NCI-H82 (cell line): Measurements from ENCODE around the gene PRMT7.
"Not testable (repeated sequence)": the region's sequence is repeated elsewhere in the genome, so short reads cannot be mapped to it uniquely, and the experiment has no call there.

ENCODE experiments used
- DNase-seq: peaks from one replicate; lab custom pipeline; 2025; lab: John Stamatoyannopoulos, UW

Gene PRMT7

GRCh38 chr16:68283801-68284598, 26.8 kb upstream of the PRMT7 start:
- no peak for DNase-seq

- no peak for DNase-seq
Observed at GRCh38 chr16:68284847-68285246, 26.0 kb upstream of the PRMT7 start.

DNA sequence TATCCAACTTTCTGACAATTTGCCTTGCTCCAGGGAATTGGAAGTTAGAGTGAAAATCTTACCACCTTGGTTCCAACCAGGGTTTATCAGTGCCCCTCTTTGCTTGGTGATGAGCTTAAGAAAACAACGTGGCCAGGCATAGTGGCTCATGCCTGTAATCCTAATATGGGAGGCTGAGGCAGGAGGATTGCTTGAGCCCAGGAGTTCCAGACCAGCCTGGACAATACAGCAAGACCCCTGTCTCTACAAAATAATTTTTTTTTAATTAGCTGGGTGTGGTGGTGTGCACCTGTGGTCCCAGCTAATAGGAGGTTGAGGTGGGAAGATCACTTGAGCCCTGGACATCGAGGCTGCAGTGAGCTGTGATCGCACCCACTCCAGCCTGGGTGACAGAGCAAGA, 25.1 kb upstream of the PRMT7 start:
- DNase-seq = no peak

DNA sequence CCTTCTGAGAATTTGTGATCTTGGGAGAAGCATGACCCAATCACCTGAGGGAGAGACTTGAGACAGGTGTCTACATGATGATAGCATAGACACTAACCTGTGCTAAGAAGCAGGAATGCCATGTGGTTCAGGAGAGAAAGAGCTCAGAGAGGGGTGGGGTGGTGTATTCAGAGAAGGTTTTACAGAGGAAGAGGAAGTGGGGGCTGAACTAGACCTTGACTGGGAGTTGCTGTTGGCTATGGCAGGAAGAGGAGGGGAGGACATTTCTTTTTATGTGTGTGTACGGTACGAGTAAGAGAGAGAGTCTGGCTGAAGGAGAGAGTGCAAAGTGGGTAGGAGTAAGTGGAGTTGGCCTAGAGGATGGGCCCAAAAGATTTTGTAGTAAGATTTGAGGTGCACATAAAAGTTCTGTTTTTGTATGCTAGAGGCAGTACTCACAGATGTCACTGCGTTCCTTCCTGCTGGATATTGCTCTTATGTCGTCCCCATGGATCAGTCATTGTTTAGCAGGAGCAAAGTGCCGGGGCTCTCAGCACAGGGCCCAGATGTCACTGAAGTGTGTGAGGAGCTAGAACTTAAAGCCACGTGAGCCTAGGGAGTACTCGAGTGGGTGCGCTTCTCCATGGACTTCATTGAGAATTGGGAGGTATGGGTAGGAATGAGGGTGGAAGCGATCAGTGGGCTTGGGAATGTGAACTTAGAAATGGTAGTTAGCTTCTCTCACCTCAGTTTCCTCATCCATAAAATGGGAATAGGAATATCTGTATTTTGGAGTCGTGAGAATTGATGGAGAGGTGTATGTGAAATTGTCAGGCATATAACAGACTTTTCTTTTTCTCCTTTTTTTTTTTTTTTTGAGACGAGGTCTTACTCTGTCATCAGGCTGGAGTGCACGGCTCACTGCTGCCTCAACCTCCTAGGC, 24.4 kb upstream of the PRMT7 start:
- DNase-seq = no peak

GRCh38 chr16:68287276-68288251, 23.3 kb upstream of the PRMT7 start:
- DNase-seq = no peak

DNA sequence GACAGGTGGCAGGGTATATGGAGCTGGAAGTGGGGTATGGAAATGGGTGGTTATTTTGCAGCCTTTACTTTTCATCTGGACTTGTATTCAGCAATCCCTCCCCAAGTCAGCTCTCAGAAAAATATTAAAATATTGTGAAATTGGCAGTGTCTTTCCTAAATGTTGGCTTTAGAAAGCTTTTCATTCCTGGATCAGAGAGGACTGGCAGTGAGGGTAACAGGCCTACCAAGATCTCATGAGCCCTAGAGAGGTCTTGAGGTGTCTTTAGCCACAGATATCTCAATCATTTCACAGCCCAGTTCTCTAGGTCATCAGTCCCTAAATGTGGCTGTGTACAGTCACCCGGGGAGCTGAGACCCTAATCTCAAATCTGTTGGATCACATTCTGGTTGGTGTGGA, 22.6 kb upstream of the PRMT7 start:
- DNase-seq = no peak

- DNase-seq = not testable (repeated sequence)
Observed at GRCh38 chr16:68288796-68289195, 22.0 kb upstream of the PRMT7 start.

DNA sequence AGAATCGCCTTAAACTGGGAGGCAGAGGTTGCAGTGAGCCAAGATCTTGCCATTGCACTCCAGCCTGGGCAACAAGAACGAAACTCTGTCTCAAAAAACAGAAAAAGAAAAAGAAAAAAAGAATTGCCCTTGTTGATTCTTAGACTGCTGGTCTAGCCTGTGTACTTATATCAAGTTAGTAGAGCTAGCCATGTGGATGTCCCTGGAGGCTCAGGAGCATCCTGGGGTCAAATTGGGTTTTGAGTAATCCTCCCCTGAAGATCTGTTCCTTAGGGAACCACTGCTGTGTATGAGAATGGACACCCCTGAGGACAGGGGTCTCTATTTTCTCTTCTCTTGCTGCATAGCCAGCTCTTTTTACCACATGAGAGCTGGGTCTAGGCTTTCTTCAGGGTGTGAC, 21.6 kb upstream of the PRMT7 start:
- DNase-seq = no peak

DNA sequence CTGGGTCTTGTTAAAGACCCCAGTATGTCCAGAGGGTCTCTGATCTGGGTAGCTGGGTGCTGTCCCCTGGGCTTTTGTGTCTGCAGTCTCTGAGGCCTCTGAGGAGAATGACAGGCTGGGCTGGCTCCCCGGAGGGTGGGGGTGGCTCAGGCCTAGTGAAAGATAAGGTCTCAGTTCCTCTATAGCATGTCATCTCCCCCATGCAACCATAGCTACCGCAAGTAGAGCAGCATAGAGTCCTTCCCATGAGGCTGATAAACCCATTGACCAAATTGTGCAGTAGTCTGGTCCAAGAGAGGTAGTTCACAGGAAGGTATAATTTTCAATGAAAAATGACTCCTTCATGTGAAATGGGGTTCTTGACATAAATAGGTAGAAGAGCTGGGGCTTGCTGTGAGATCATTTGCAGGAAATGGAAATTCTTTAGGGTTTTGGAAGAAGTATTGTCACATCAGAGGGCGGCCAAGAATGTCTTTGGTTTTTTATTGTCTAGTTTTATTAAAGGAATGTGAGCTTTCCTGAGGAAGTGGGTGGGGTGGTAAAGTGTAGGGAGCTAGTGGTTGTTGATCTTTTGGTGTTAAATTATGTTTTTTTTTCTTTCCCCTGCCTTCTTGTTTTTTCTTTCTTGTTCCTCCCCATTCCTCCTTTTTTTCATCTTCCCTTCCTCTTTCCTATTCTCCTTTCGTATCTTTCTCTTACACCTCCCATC, 21.0 kb upstream of the PRMT7 start:
- DNase-seq = no peak

DNA sequence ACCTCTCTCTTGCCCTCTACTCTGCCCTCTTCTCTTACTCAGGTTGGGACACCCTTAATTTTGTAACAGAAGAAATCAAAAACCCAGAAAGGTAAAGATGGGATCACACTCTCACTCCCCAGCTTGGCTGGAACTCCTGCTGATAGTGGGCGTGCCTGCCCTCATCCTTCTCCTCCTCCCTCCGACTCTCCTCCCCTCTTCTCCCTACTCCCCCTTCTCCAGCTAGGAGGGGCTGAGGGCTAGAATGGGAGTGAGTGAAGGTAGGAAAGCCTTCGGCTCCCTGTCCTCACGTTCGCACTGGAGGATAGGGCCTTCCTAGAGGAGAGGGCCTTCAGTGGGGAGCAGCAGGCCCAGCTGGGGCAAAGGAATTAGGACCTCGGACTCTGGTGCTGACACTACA, 20.4 kb upstream of the PRMT7 start:
- no peak for DNase-seq

GRCh38 chr16:68291227-68291626, 19.6 kb upstream of the PRMT7 start:
- no peak for DNase-seq

- no peak for DNase-seq
Observed at GRCh38 chr16:68292425-68292824, 18.4 kb upstream of the PRMT7 start.

DNA sequence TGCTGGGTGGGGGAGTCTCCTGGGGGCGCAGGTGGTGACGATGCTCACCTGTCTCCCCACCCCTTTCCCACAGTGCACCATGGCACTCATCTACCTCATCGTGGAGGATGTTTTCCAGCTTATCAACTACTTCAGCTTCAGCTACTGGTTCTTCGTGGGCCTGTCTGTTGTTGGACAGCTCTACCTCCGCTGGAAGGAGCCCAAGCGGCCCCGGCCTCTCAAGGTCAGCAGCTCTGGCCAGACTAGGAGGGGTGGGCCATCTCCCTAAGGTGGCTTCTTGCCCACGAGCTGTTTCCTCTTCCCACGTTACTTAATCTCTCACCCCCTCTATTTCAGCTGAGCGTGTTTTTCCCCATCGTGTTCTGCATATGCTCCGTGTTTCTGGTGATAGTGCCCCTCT, 14.5 kb upstream of the PRMT7 start:
- DNase-seq = no peak

- DNase-seq = no peak
Observed at GRCh38 chr16:68296693-68297092, 14.1 kb upstream of the PRMT7 start.

GRCh38 chr16:68297908-68298307, 12.9 kb upstream of the PRMT7 start:
- DNase-seq = peak; percentile 30

DNA sequence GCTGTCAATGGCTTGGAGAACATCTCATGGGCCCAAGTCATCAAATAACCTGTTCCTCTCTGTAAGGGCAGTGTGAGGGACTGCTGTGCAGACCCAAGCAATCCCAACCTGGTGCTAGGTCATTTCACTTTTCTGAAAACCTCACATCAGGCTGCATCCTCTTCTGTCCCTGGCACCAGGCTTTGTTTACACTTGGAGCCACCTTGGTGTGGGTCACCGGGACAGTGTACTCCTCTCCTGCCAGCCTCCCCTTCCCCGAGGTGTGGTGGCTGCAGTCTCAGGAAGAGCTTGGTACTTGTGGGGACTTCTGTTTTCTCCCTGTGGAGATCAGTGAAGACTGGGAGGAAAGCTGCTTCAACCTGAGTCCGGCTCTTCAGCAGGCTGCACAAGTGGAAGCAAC, 12.5 kb upstream of the PRMT7 start:
- no peak for DNase-seq

- DNase-seq = peak; percentile 98
Observed at GRCh38 chr16:68298907-68299561, 11.8 kb upstream of the PRMT7 start.

- peak; percentile 74 for DNase-seq
Observed at GRCh38 chr16:68299571-68300453, 11.0 kb upstream of the PRMT7 start.

DNA sequence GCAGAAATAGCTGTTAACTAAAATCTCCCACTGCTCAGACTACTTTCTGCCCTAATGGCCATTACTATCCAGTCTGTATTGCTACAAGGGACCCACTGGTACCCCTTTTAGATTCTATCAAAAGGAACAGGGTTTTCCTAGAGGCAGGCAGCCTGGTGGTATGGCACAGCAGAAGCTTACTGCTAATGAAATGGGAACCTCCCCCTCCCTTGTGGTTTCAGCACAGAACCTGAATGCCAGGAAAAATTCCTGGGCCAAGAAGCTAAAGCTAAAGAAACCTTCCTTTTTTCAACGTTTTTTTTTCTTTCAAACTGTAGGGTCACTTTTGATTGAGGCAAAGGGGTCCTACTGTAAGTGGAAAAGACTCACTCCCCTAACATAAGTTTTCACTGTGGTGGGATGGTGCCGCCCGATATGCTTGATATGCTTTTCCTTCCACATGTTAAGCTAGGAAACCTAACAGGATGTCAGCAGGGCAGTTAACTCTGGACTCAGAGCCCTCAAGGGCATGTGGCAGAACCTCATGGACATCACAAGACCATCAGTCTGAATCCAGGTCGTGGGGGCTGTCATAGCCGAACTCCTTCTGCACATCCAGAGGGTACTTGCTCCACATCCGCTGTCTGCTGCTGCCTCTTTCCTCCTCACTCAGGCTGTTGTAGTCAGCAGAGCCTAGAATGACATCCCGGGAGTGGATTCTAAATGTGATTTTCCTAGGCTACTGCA, 9.9 kb upstream of the PRMT7 start:
- peak; percentile 28 for DNase-seq
